RPMI8226 (cell line): ENCODE measurements around the gene ANXA6.

ENCODE experiments used
- DNase-seq: peaks from one replicate; pipeline ENCODE4 v3.0.0-alpha.2; 2015

Gene ANXA6

GRCh38 chr5:151151793-151152192 lies 5.8 kb downstream of the ANXA6 start:
- no peak for DNase-seq

- DNase-seq = no peak
Measured at GRCh38 chr5:151151263-151151660, 6.3 kb downstream of the ANXA6 start.

- peak; percentile 60 for DNase-seq
Measured at GRCh38 chr5:151150471-151151262, 6.9 kb downstream of the ANXA6 start.

GRCh38 chr5:151148583-151148982 lies 9.0 kb downstream of the ANXA6 start:
- DNase-seq = no peak

- DNase-seq = no peak
Measured at GRCh38 chr5:151147033-151147432, 10.5 kb downstream of the ANXA6 start.

GRCh38 chr5:151146061-151146460 lies 11.5 kb downstream of the ANXA6 start:
- DNase-seq = no peak

GRCh38 chr5:151144922-151145321 lies 12.7 kb downstream of the ANXA6 start:
- DNase-seq = no peak

- DNase-seq = no peak
Measured at GRCh38 chr5:151144275-151144674, 13.3 kb downstream of the ANXA6 start.

- DNase-seq = no peak
Measured at GRCh38 chr5:151143645-151144044, 13.9 kb downstream of the ANXA6 start.

GRCh38 chr5:151142933-151143332 lies 14.6 kb downstream of the ANXA6 start:
- no peak for DNase-seq

- peak; percentile 55 for DNase-seq
Measured at GRCh38 chr5:151141535-151141934, 16.0 kb downstream of the ANXA6 start.

- DNase-seq = no peak
Measured at GRCh38 chr5:151140686-151141459, 16.7 kb downstream of the ANXA6 start.

- DNase-seq = no peak
Measured at GRCh38 chr5:151139646-151140045, 17.9 kb downstream of the ANXA6 start.

GRCh38 chr5:151139015-151139414 lies 18.6 kb downstream of the ANXA6 start:
- DNase-seq = no peak

GRCh38 chr5:151138114-151138513 lies 19.5 kb downstream of the ANXA6 start:
- DNase-seq = no peak

GRCh38 chr5:151137067-151137825 lies 20.3 kb downstream of the ANXA6 start:
- no peak for DNase-seq

- no peak for DNase-seq
Measured at GRCh38 chr5:151134228-151134627, 23.4 kb downstream of the ANXA6 start.

- no peak for DNase-seq
Measured at GRCh38 chr5:151132963-151133362, 24.6 kb downstream of the ANXA6 start.

GRCh38 chr5:151130922-151131891 lies 26.4 kb downstream of the ANXA6 start:
- no peak for DNase-seq

GRCh38 chr5:151130235-151130921 lies 27.2 kb downstream of the ANXA6 start:
- DNase-seq = no peak

GRCh38 chr5:151128817-151129216 lies 28.8 kb downstream of the ANXA6 start:
- DNase-seq = no peak

GRCh38 chr5:151127926-151128325 lies 29.7 kb downstream of the ANXA6 start:
- DNase-seq = no peak
